Measurements from ENCODE around the gene C1QL4.
"Not testable (repeated sequence)": the region's sequence is repeated elsewhere in the genome, so short reads cannot be mapped to it uniquely, and the experiment has no call there.

Gene C1QL4

DNA sequence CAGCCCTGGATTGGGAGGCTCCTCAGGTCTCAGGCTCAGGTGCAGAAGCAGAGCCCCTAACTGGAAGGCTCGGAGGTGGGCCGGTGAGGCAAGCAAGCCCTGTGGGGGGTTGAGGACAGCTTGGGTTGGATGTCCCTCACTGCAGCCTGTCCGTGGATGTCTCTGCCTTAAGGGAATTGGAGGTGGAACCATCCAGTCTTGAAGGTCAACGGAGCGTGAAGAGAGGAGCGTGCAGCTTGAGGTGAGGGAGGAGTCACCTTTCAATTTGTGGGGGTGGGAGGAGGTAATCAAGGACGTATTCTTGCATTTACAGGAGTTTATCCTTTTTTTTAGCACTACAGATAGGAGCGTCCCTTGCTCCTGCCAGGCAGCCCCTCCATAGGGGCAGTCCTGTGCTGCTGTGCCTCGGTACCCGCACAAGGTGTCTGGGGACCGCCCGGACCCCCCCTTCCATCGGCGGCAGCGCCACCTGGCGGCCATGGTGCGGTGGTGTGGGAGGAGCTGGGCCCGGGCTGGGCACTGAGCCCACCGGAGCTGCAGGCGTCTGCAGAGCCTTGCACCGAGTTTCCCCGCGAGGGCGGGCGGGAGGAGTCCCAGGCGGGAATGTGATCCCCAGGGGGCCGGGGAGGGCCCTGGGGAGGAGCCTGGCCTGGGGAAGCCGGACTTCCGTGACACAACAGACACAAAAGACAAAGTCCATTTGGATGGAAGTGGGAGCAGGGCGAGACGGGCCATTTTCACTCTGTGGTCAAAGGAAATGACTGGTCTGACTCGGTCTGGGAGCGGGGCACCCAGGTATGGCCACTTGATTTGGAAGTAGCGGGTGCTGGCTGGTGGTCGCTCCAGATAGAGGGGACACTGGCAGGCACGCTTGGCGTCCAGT is 10.6 kb upstream of the C1QL4 start:
- peak; percentile 87 to 90 for DNase-seq

GRCh38 chr12:49346659-49347310 is 9.8 kb upstream of the C1QL4 start, which contains the start of gene DNAJC22:
DNAJC22 (plus strand) TSS chr12:49346888; CDS start chr12:49348873, 1,985 bp downstream.
- peak; percentile 67 to 85 for DNase-seq

DNA sequence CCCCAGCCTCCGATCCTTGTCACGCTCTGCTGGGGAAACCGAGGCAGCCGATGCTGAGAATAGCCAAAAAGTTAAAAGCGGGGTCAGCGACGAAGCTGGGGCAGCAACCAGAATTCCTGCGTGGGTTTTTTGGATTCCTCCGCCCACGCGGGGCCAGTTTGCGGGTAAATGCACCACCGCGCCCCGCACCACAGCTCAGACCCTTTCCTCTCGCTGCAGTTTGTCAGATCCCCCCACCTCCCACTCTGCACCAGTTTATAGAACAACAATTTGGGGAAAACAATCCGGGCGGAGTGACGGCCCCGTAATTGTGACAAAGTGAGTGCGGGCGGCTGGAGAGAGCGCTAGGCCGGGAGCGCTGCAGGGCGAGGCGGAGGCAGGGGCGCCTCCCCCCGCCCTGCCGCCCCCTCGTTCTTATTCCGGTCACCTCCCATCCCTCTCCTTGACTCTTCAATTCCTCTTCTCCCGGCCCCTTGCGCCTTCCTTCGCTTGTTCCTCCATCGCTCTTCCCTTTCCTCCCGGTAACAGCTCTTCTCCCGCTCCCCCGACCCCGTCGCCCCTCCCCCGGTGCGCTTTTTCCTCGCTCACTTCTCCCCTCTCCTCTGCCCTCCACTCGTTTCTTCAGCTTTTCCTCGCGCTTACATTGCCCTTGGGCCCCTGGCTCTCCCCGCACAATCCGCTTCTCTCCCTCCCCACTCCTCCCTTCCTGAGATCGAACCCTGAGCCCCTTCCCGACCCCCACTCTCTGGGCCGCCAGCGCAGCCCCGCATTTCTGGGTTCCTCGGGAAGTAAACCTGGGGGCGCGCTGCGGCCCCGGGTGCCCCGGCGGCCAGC is 9.1 kb upstream of the C1QL4 start:
- DNase-seq = peak; percentile 42 to 54

GRCh38 chr12:49345051-49345824 is 8.2 kb upstream of the C1QL4 start:
- DNase-seq = peak; percentile 73 to 92

DNA sequence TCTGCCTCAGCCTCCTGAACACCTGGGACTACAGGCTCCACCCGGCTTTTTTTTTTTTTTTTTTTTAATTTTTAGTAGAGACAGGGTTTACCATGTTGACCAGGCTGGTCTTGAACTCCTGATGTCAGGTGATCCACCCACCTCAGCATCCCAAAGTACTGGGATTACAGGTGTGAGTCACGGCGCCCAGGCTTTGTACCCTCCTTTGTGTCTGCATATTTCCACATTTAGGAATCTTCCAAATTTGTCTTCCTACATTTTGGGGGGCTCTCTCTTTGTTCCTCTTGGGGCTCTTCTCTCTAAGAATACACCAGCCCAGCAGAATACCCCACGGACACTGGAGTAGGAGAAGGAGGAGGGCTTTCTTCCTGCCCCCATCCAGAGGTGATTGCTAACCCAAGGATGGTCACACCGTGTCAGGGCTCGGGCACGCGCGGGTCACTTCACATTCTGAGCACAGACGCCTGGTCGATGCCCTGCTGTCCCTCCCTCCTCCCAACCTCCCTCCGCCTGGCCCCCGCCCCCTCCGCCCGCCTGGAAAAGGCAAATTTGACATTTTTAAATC is 7.6 kb upstream of the C1QL4 start:
- no peak for DNase-seq

GRCh38 chr12:49342914-49343731 is 6.1 kb upstream of the C1QL4 start:
- peak in 1 of 2 experiments; percentile 28 for DNase-seq

- peak; percentile 90 to 98 for DNase-seq
Observed at GRCh38 chr12:49342066-49342913, 5.3 kb upstream of the C1QL4 start.

- DNase-seq = no peak
Observed at GRCh38 chr12:49341777-49342065, 4.7 kb upstream of the C1QL4 start.

- DNase-seq = no peak
Observed at GRCh38 chr12:49340971-49341776, 4.2 kb upstream of the C1QL4 start.

DNA sequence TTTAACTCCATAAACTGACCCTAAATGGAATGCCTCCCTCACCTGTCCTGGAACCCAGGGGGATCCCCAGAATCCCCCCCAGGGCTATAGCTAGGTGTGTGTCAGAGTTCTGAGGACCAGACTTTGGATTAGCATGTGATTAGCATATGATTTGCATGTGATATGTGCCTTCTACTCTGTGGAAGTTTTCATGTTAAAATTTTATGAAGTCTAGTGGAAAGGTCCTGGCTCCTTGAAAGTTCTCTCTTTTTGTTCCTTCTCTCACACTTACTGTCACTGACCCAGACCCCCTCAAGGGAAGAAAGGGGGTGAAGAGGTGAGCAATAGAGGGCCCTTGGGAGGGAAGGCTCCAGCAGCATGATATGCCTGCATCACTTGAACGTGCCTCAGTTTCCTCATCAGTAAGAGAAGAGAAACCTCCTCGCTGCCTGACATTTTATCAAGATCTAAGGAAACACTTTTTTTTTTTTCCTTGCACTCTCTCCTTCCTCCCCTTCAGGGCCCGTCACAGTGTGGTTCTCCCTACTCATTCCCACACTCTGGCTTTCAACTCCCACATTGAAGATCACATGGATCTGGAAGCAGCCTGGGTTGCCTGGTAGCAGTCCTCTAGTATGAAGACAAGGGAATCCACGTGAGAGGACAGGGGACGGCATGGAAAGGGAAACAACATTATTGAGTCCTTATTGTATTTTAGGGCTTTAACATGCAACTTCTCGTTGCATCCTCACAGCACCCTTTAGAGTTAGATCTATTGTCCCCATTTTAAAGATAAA is 3.3 kb upstream of the C1QL4 start:
- peak in 1 of 2 experiments; percentile 21 for DNase-seq

GRCh38 chr12:49339464-49339861 is 2.5 kb upstream of the C1QL4 start:
- DNase-seq = peak in 1 of 2 experiments; percentile 29

DNA sequence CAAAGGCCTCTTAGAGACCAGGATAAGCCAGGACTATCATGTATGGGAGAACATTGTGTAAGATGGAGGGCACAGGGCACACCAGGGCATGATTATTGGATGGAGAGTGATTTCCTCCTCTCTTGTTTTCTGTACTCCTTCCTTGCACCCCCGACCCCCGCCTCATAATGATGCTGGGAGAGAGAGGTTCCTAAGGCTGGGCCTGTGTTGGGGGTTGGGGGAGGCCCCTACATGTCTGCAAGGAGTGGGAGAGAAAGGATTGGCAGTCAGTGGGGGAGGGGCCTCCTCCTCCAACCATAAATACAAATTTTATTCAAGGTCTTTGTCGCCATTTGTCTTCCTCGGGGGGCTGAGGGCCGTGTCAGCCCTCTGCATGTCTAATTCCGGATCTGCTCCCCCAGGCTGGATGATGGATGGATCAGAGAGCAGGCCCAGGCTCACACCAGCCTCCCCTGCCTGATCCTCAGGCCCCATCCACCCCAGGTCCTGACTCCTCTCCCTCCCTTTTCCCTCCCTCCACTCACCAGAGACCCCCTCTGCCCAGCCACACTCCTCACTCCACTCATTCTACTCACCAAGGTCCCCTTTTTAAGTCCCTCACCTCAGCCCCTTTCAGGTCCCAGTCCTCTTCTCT is 2.0 kb upstream of the C1QL4 start:
- no peak for DNase-seq

DNA sequence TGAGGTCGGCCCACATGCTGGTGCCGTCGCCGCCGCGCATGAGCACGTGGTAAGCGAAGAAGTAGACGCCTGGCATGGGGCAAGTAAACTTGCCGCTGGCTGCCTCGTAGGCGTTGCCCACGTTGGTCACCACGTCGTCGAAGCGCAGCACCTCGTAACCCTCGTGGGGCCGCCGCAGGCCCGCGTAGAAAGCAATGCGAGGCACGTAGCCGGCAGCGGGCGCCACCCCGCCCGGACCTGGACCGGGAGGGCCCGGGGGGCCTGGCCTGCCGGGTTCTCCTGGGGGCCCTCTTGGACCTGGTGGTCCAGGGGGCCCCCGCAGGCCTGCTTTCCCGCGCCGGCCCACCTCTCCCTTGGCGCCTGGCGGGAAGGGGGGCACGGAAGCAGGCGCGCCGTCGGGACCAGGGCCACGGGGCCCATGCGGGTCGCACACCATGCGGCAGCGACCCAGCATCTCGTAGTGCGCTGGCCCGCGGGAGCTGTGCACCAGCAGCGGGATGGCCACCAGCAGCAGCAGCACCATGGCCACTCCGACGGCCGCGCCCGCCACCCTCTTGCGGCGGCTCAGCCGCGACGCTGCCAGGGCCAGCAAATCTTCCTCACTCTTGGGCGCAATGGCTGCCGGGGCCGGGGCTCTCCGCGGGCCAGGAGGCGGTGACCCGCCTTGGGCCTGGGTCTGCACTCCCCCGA is 888 bp downstream of the C1QL4 start:
- no peak for DNase-seq

DNA sequence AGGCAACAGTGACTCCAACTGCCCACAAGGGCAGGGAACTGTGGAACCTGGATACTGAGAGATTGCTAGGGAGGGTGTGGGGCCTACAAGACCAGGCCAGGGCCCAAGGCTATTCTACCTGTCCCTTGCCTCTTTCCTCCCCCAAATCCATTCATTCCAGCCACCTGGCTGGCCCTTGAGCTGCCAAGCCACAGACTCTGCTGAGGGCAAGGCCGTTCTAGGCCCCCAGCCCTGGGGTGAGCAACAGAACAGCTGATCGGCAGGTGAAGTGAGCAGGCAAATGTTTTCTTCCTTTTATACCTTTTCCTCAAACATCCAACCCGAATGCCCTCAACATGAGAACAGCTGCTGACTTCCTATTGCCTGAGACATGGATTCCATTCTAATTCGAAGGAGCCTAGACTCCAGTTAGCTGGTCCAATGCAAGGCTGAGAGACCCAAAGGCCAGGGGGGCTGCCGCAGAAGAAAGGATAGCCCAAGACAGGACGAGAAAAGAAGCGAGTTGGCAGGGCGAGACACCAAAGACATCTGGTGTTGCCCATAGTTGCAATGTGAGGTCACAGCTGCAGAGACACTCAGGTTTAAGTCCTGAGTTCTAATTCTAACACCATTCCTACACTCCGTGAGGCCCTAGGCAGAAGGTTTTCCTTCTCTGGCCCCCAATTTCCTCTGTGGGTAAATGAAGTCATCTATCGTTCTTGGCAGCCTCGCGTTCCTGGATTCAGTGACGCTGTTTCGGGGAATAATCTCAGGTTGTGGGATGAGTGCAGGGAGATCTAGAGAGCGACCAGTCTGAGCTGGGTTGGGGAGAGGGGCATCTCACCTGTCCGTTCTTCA is 1.7 kb downstream of the C1QL4 start:
- DNase-seq = no peak

DNA sequence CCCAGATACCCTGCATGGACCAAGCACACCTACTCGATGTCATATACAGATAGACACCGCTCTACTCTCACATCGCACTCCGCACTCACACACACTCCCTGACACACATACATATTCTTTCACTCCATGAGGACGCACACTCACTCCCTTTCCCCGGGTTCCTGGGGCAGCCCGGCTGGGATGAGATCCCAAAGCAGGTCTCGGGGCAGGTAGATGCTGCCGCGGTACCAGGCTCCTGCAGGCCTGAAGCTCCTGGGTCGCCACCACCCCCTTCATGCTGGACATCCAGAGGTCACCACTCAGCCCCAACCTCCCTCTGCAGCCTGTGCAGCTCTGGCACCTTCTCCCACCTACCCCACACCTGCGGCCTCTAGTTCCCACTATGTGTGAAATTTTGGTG is 2.3 kb downstream of the C1QL4 start:
- no peak for DNase-seq

GRCh38 chr12:49334226-49334625 is 2.8 kb downstream of the C1QL4 start:
- DNase-seq = no peak

- not testable (repeated sequence) for DNase-seq
Observed at GRCh38 chr12:49333778-49334177, 3.2 kb downstream of the C1QL4 start.
